Skeletal muscle cell (primary cell): ENCODE measurements around the gene S100A13.
"Not testable (repeated sequence)": the region's sequence is repeated elsewhere in the genome, so short reads cannot be mapped to it uniquely, and the experiment has no call there.

Source experiments
- DNase-seq: peaks from one replicate; pipeline ENCODE4 v3.0.0-alpha.2; 2010; ENCODE audit warnings: low read depth
- H3K4me3 ChIP-seq: 2 replicates; pipeline ENCODE4 v1.5.1; 2011; ENCODE audit warnings: low read depth, mild to moderate bottlenecking, control low read depth, low read length, moderate library complexity

S100A13 gene

DNA sequence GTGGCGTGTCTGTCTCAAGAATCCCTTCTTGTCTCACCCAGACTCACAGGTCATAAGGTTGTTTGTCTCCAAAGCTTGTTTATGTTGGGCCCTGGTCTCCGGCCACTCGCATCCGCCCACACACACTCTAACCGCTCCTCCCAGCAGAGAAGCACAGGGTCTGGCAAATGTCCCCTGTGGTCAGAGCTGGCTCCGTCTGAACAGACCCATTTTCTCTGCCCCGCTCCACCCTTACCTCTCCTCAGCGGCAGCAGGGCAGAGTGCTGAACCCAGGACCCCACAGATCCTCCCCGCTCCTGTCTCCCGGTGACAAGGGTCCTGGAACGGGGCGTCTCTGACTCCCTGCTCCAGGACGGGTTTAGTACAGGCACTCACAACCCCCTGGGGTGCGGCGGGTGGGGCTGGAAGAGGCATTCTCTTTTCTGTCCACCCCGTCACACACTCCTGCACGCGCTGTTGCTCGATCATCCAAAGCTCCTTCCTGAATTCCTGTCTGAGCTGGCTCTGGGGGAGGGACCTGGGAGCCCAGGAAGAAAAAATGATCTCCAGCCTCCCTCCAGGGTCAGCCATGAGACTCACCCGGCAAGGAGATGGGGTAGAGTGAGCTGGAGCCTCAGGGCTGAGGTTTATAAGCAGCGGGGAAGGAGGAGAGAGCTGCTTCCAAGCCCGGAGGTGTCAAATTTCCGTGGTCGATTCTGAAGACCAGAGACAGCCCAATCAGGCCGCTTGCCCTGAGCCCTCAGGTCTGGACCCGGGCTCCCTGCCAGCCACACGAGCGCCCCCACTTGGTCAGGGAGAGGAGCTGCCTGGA lies at the start of gene S100A13:
Gene S100A13 (minus strand): TSS at position 602 of the 811 bp plus-strand sequence. CDS start 1,033 bp downstream, outside the sequence.
- DNase-seq, result peak; percentile 81

DNA sequence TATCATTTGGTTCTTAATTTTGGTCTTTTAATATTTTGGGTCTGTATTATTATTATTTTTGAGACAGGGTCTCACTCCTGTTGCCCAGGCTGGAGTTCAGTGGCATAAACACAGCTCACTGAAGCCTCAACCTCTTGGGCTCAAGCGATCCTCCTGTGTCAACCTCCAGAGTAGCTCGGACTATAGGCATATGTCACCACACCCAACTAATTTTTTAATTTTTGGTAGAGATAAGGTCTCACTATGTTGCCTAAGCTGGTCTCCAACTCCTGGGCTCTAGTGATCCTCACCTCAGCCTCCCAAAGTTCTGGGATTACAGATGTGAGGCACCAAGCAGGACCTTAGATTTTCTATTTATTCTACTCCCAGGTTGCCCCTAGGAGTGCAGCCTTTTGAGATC lies 46.2 kb upstream of the S100A13 start:
- H3K4me3 ChIP-seq, result no peak overlapping the region
- DNase-seq, result no peak

More for the DNA sequence above, at the start of gene S100A13:
- peak within 1 kb of the TSS; percentile 70 for H3K4me3 ChIP-seq

DNA sequence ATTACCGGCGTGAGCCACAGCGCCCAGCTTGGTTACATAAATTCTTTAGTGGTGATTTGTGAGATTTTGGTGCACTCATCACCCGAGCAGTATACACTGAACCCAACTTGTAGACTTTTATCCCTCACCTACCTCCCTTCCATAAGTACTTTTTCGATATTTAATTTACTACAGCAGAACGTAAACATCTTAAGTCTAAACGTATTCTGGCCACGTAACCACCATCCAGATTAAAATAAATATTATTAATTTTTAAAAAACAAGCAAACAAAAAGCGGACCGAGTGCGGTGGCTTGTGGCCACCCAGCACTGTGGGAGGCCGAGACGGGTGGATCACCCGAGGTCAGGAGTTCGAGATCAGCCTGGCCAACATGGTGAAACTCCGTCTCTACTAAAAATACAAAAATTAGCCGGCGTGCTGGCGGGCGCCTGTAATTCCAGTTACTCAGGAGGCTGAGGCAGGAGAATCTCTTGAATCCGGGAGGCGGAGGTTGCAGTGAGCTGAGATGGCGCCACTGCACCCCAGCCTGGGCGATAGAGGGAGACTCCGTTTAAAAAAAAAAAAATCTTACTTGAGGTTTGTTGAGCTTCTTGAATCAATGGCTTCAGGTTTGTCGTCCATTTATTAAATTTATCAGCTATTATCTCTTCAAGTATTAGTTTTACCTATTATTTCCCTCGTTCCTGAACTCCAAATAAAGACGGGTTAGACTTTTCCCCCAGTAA lies 44.5 kb upstream of the S100A13 start:
- peak overlapping the region; percentile 52 for H3K4me3 ChIP-seq
- not testable (repeated sequence) for DNase-seq

DNA sequence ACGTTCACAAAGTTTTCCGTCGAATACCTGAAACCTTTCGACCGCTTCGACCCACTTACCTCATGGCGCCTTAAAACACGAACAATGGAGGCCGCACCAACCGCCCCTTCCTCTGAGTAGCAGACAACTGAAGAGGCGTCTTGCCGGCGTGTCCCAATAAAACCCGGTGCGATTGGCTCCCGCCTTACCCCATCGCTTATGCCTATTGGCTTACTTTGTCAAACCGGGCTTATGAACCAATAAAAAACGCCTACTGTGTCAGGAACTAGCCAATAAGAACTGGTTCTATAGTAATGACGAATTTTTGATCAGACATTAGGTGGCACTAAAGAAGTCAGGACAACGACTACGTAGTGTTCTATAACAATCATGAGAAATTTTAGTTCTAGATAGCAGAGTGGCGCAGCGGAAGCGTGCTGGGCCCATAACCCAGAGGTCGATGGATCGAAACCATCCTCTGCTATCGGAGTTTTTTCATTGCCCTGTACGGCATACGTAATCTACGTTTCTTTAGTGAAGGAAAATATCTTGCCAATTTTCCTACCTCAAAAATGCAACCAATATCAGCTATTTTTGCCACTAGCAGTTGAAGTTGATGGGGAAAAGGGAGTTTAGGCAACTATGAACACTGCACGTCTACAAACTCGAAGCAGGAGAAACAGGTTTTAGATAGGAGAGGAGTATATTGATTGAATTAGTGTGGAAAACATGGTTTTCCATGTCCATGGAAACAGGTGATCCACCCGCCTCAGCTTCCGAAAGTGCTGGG lies 43.7 kb upstream of the S100A13 start, which contains the start of gene ILF2:
Gene ILF2 (minus strand): TSS at position 135 of the 769 bp plus-strand sequence. CDS start 71 bp downstream, at position 64.
- DNase-seq, result peak; percentile 99
- H3K4me3 ChIP-seq, result peak within 1 kb of the TSS; percentile 80

DNA sequence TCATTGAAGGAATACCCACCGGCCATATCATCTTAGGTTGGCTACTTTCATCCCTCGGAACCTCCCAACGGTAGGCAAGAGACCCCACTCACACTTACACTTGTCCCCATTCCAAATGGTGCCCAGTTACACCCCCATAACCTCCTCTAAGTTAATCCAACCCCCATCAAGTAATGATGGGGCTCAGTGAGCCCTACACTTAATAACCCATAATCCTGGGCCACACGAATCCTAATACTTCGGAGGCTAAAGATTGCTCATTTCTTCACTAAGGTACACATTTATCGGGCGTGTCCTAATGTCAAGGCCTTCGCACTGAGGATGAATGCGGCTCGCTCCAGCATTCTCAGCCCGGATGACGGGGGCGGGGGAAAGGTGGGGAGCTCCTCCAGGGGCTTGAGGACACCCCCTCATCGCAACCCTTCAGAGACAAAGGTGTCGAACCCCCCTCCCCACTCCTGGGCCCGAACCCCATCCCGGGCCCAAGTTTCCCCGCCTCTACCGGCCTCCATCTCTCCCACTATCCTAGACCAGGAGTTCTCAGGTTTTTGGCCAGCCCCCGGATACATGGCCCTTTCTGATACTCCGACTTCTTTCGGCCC lies 43.1 kb upstream of the S100A13 start:
- H3K4me3 ChIP-seq, result peak overlapping the region; percentile 80
- DNase-seq, result no peak

DNA sequence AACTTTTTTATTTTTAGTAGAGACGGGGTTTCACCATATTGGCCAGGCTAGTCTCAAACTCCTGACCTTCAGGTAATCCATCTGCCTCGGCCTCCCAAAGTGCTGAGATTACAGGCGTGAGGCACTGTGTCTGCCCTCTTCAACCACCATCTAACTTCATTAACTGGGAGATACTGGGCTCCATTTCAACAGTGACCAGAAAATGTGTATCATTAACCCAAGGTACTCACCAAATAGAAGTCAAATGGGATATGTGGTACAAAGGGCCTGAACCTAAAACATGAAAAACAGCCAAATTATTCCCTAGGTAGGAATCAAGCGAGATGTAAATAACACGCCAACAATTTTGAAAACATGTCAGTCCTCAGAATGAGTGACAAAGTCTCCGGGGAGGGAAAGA lies 42.3 kb upstream of the S100A13 start:
- peak overlapping the region; percentile 80 for H3K4me3 ChIP-seq
- DNase-seq, result no peak

DNA sequence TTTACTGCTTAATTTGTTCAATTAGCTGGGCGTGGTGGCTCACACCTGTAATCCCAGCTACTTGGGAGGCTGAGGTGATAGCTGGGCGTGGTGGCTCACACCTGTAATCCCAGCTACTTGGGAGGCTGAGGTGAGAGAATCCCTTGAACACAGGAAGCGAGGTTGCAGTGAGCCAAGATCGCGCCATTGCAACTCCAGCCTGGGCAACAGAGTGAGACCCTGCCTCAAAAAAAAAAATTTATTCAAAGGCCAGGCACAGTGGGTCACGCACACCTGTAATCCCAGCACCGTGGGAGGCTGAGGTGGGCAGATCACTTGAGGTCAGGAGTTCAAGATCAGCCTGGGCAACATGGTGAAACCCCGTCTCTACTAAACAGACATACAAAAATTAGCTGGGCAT lies 41.4 kb upstream of the S100A13 start:
- DNase-seq, H3K4me3 ChIP-seq: not testable (repeated sequence)

DNA sequence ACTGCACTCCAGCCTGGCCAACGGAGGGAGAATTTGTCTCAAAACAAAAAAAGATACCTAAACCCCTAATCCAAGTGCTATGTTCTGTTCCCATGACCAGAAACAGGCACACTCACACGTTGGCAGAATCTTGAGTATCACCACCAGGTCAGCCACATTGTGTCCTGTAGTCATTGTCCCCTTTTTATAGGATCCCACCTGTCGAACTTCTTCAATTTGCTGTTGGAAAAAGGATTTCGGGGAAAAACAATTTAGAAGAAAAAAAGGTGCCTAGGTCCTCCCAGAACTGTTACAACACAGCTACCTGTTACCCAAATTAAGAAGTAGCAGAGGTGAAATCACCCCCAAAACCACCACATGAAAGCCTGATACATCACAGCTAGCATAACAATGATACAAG lies 40.1 kb upstream of the S100A13 start:
- no peak for DNase-seq
- H3K4me3 ChIP-seq, result no peak overlapping the region

DNA sequence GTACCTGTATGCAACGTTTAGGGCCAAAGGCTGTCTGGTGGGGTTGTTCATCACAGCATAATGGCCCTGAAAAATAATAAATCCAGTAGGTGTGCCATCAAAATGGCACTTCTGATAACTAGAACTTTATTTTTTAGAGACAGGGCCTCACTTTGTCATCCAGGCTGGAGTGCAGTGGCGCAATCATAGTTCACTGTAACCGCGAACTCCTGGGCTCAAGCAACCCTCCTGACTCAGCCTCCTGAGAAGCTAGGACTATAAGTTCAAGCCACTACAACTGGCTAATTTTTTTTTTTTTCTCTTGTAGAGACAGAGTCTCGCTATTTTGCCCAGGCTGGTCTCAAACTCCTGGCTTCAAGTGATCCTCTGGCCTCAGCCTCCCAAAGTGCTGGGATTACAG lies 35.9 kb upstream of the S100A13 start:
- DNase-seq, result no peak
- H3K4me3 ChIP-seq, result no peak overlapping the region

DNA sequence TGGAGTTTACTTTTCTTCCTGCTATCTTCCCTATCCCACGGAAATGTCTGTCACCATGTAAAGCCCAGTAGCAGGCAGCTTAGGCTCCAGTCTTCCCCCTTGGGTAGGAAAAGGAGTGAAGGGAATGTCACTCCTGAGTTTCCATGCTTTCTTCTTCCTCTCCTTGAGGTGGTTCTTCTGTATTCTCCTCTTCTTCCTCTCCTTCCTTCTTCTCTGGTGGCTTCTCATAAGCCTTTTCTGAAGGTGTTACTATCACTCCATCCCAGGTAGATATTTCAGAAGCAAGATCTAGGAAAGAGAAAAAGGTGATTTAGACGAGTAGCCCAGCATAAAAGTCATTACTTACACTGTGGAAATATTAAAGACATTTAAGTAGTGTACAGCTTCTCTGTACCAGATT lies 35.0 kb upstream of the S100A13 start:
- no peak overlapping the region for H3K4me3 ChIP-seq
- no peak for DNase-seq

DNA sequence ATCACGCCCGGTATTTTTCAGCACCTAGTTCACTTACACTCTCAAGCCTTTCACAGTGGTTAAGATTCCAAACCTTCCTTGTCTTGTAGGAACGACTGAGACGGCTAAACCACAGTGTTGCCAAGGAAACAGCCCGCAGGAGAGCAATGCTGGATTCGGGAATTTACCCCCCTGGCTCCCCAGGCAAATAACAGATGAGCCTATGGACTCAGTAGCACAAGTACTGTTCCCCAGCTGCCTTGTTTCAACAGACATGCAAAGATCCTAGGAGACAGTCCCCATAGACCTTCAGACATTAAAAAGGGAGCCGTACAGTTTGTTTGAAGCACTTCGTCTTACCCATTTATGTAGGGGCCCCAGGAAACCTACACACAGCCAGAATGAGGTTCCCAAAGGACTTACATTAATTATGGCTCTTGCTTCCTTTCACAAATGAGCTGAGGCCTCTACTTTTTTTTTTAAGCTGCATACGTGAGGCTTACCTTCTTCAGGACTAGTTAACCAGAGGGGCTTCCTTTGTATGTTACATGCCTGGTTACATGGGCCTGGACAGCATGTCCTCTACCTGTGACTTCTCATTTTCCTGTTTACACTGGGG lies 33.9 kb upstream of the S100A13 start:
- H3K4me3 ChIP-seq, result no peak overlapping the region
- DNase-seq, result no peak

DNA sequence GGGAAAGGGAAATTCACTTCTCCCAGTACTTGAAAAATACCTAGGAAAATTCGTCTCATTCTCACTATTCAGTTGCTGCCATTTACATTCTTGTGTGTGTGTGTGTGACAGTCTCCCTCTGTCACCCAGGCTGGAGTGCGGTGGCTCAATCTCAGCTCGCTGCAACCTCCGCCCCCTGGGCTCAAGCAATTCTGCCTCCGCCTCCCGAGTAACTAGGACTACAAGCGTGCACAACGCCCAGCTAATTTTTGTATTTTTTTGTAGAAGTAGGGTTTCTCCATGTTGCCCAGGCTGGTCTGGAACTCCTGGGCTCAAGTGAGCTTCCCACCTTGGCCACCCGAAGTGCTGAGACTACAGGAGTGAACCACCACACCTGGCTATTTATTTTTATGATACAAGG lies 32.4 kb upstream of the S100A13 start:
- no peak for DNase-seq
- peak overlapping the region; percentile 76 for H3K4me3 ChIP-seq

DNA sequence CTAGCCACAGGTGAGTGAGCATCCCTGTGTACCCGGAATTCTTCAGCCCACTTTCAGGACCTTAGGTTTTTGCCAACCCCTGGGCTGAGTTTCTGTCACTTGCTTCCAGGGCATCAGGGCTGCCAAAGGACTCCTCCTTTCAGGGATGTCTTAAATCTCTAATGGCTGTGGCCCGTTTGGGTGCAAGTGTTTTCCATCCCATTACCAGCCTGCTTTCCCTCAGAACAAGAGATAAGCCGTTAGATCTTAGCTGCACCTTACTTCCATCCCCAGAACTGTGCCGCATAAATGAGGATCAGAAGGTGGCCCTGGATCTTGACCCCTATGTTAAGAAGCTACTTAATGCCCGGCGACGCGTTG lies 31.9 kb upstream of the S100A13 start:
- DNase-seq, result no peak
- peak overlapping the region; percentile 76 for H3K4me3 ChIP-seq

DNA sequence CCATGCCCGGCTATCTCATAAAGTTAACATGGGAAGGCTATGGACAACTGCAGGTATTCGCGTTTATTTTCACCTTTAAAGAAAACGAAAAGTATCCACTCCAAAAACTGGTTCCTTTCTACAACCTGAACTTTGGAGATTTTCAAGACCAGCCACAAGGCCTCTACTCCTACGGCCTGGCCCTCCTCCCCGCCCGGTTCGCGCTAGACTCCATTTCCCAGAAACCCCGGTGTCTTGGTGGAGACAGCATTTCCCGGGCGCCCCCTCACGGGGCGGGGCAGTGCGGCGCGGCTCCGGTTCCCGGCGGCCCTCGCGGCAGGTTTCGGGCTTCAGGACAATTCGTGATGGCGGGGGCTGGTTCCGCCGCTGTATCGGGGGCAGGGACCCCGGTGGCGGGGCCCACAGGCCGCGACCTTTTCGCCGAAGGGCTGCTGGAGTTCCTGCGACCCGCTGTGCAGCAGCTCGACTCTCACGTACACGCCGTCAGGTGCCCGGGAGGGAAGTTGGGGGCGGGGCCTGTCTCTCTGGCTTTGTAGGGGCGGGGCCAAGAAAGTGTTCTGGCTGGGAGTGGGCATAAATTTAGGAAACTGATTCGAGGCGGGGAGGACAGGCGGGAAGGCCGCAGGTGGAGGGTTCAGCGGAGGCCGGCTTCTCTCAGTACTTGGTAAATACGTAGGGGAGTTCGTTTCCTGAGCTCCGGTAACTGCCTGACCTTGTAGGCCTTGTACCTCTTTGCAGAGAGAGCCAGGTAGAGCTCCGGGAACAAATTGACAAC lies 31.3 kb upstream of the S100A13 start, which contains the start of gene SNAPIN:
Gene SNAPIN (plus strand): TSS at position 304 of the 775 bp plus-strand sequence. CDS start 41 bp downstream, at position 345.
- H3K4me3 ChIP-seq, result peak within 1 kb of the TSS; percentile 76
- DNase-seq, result peak; percentile 51

DNA sequence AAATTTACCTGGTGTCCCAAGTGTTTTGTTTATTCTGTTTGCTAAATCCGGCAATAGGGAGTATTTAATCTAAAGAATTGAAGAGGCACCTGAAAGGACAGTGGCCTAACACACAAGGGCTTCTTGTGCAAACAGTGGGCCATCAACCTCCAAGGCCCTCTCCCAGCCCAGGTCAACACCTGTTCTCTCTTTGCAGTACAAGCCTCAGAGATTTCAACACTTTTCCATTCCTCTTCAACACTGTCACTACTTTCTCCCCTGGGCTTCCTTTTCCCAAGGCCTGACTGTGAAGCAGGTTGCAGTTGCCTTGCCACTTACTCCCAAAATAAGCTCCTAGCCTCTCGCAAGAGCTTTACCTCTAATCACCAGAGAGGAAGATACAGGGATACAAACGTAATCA lies 28.0 kb upstream of the S100A13 start:
- no peak overlapping the region for H3K4me3 ChIP-seq
- no peak for DNase-seq

DNA sequence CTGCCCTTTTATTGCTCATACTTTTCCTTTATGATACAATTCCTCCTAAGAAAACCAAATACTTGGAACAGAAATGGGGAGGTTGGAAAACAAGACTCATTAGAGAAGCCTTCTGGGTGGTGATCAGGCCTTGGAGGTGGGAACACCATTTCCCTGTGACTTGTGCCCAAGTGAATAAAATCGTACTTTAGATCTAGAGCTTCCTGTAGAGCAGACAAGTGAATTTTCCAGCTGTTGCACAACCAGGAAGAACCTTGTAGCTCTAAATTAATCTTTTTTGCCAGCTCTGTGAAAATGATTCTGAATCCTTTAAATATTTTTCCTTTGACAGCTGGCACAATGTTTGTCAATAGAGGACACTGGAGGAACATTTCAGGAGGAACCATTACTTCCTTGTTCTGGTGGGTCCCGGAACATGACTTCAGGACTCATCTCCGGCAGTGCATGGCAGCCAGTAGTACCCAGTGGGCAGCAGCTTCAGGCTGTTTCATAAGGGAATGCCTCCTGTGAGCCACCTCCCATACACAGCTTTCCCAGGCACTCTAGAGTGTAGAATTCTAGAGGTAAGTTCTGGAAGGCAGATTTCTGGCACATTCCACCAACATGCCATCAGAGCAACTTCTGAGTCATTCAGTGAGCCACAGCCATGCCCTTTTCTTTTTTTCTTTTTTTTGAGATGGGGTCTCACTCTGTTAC lies 25.6 kb upstream of the S100A13 start:
- no peak for DNase-seq
- H3K4me3 ChIP-seq, result no peak overlapping the region

DNA sequence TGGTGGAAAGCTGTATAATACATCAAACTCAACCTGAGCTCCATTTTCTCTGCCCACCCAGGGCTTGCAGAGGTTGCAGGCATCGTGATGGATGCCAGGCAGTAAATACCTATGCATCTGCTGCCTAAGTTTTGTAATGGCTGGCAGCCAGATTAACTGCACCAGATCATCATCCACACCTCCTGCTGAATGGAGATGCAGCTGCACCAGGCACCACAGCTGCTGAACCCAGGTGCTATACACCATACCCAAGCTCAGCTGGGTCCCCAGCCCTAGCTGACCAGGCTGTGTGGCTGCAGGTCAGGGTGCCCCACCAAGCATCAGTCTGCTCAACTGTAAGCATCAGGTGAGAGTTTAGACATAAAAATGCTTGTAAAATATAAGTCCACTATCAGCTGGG lies 24.5 kb upstream of the S100A13 start:
- no peak for DNase-seq
- no peak overlapping the region for H3K4me3 ChIP-seq

DNA sequence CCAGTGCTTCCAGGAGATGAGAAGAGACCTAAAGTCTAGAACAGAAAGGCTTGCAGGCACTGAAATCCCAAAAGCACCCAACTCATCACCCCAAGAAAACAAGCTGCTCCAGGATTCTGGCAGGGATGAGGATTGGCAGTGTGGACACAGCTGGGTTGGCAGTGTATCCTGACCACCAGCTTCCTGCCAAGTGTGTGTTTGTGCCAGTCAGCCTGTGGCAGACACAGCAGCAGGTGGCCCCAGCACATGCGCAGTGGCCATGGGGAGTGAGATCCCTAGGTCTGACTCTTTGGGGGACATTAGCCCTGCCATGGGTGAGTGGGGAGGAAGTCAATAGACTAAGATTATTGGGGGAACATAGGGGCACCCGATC lies 22.5 kb upstream of the S100A13 start:
- DNase-seq, result no peak
- H3K4me3 ChIP-seq, result no peak overlapping the region
